ENCODE data around the gene CCL8.

CCL8 gene

DNA sequence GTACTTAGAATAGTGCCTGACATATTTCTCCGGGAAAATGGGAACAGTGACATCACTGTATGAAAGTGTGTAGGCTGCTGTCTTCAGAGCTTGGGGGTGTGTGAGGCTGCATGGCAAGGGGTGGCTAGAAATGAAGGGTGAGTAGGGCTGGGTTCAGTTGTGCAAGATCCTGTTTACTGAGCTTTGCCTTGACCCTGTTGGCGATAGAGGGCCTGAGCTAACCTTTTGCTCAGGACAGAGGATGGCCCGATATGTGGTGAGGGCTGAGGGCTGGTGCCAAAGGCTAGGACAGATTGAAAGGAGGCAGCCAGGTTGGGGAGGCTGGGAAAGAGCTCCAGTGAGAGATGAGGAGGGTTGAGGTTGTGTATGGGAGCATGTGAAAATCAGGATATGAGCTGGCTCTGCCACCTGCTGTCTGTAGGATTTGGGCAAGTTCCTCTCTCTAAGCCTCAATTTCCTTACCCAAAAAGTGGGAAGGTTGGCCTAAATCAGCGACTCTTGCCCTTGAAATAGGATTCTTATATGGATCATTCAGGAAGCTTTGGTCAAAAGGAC is 49.8 kb downstream of the CCL8 start:
- no peak for DNase-seq

DNA sequence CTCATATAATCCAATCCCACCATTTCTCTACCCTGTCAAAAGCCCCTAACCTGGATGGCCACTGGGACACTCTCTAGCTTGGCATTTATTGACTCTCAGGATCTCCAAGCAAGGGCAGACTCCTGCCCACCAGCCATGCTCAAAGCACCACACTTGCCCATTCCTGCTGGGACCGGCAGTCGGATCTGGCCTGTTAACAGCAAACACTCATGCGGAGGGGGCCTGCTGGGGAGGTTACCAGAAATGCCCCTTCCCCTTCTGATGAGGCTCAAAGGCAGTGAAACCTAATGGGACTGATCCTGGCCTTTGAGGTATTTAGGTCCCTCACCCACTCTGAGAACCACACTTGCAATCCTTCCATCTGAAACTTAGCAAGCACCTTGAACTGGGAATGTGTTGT is 50.3 kb downstream of the CCL8 start:
- DNase-seq: no peak

DNA sequence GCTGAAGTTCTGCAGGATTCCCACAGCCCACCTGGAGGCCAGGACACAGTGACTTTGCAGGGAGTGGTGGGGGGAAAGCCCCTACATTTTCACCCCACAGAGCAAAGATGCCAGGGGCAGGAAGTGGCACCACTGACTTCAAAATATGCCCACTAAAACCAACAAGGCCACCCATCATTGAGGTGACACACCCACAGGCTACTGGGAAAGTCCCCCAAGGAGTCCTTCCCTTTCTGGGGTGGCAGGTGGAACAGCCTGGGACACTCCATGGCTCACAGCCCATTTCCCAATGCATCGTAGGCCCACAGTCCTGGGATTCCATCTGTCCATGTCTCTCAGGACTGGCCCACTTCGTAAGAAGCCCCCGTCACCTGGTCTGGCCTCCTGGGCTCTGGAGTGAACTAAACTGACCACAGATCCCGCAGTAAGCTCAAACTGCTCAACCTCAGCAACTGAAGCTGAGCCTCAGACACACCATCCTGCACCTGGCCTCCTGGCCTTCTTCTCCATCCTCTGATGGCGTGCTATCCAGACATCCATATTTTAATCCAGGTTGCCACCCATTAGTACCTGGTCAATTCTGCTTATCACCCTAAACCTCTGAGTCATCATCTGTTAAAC is 51.3 kb downstream of the CCL8 start:
- DNase-seq: no peak

DNA sequence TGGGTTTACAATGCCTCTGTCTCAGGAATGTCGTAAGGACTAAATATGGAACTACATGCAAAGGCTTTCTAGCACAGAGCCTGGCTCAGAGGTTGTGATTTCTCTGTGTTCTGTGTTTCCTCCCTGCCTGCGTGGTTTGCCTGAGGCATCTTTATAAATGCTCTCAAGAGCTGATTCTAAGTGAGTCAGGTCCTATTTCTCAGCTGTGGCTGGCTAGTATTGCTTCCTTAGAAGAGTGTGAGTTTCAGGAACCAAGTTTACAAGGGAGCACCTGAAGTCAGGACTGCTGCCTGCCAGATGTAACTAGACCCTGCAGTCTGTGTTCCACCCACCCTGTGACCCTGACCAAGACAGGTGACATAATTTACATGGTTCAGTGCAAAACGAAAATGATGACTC is 51.8 kb downstream of the CCL8 start:
- no peak for DNase-seq
